Naive thymus-derived CD8-positive, alpha-beta T cell (primary cell): ENCODE data around the gene QTRT2. TPM values are rescaled to one million over a fixed set of nuclear protein-coding genes. Genes with fewer than 3 reads are reported as not detected.

ENCODE experiments used
- ATAC-seq, 2 donors: fragments of 150-1000 bp; cut with Tn5 transposase in 1 of 2; sonication (Bioruptor Pico), chemical (Tn5 transposase) in 1 of 2; 1 replicate in 1 of 2; 2 replicates in 1 of 2; pipeline ENCODE4 v1.10.0; 2021; ENCODE audit warnings: mild to moderate bottlenecking in 2 of 2, moderate library complexity in 2 of 2
- POLR2A ChIA-PET: fragments of 350-600 bp; sonication (Branson Sonifier 250); formaldehyde crosslinking; loops from one replicate; lab custom pipeline; 2021; ENCODE audit warnings: antibody characterized with exemption; lab: Charles Lee
- DNase-seq, 10 donors: peaks; one replicate each; pipeline versions ENCODE4 v3.0.0 to v3.0.0-alpha.2; 2020 to 2022
- H3K27ac Mint-ChIP-seq, 10 donors: one replicate each; pipeline ENCODE4 v1.8.0; 2020 to 2022; ENCODE audit warnings: mild to moderate bottlenecking in 10 of 10, mixed read lengths in 10 of 10, moderate library complexity in 4 of 10, inconsistent platforms in 1 of 10
- H3K27me3 Mint-ChIP-seq, 5 donors: one replicate each; pipeline ENCODE4 v1.8.0; 2021 to 2022; ENCODE audit warnings: mixed read lengths in 5 of 5
- H3K36me3 Mint-ChIP-seq, 3 donors: one replicate each; pipeline ENCODE4 v1.8.0; 2020 to 2022; ENCODE audit warnings: mixed read lengths in 3 of 3, mild to moderate bottlenecking in 2 of 3, inconsistent platforms in 1 of 3
- H3K4me1 Mint-ChIP-seq, 4 donors: one replicate each; pipeline ENCODE4 v1.8.0; 2021 to 2022; ENCODE audit warnings: mixed read lengths in 4 of 4
- H3K4me3 Mint-ChIP-seq, 10 donors: one replicate each; pipeline ENCODE4 v1.8.0; 2020 to 2022; ENCODE audit warnings: mild to moderate bottlenecking in 10 of 10, mixed read lengths in 10 of 10, moderate library complexity in 6 of 10, inconsistent platforms in 1 of 10
- H3K9me3 Mint-ChIP-seq, 9 donors: one replicate each; pipeline ENCODE4 v1.8.0; 2020 to 2022; ENCODE audit warnings: mixed read lengths in 9 of 9, mild to moderate bottlenecking in 3 of 9, inconsistent platforms in 1 of 9, moderate library complexity in 1 of 9
- polyA plus RNA-seq, 3 donors: library from polyadenylated mRNA; unstranded; fragments of 300-500 nt; fragmentation: Illumina TruSeq; gene quantifications; one replicate each; pipeline ENCODE4 v1.2.3, GENCODE V29; 2021
- total RNA-seq, 8 experiments: library from RNA in 2 of 8; stranded (reverse) in 2 of 8; gene quantifications; one replicate each; pipeline ENCODE4 v1.2.3 and lab custom pipeline; 2021 to 2026

QTRT2 gene
- total and polyA plus RNA-seq, 5 experiments from 2014 or later: 8.1 to 36.3 (median 12.9) TPM

GRCh38 chr3:114035896-114036295 lies 20.6 kb upstream of the QTRT2 start:
- DNase-seq (no peak), ATAC-seq (no peak)
- H3K27ac Mint-ChIP-seq: no peak overlapping the region
- no peaks in the 10 kb centered on the region for H3K4me1 Mint-ChIP-seq
- peaks cover 10 to 37% (median 19%) of the 10 kb centered on the region in 3 donors for H3K36me3 Mint-ChIP-seq
- POLR2A ChIA-PET: no interaction called here
- no peak overlapping the region for H3K4me3 Mint-ChIP-seq
- no peaks in the 10 kb centered on the region for H3K27me3 Mint-ChIP-seq
- H3K9me3 Mint-ChIP-seq: no peaks in the 10 kb centered on the region

- Mint-ChIP-seq H3K4me3 (no peak overlapping the region), H3K9me3 (no peaks in the 10 kb centered on the region), H3K4me1 (peaks cover 0 to 2% (median under 1%) of the 10 kb centered on the region in 4 donors), H3K36me3 (peaks cover 0 to 10% (median 7%) of the 10 kb centered on the region in 3 donors), H3K27me3 (peaks cover 0 to 3% (median 0%) of the 10 kb centered on the region in 5 donors), H3K27ac (peak overlapping the region in 1 of 10 donors; percentile 8)
- POLR2A ChIA-PET: no interaction called here
- ATAC-seq (no peak), DNase-seq (no peak)
Measured at GRCh38 chr3:114043205-114043604, 13.3 kb upstream of the QTRT2 start.

GRCh38 chr3:114052216-114052615 lies 4.3 kb upstream of the QTRT2 start:
- Mint-ChIP-seq H3K36me3 (peaks cover 0 to 2% (median 0%) of the 10 kb centered on the region in 3 donors), H3K4me1 (peaks cover 7 to 20% (median 17%) of the 10 kb centered on the region in 4 donors), H3K9me3 (no peaks in the 10 kb centered on the region), H3K4me3 (no peak overlapping the region), H3K27me3 (peaks cover 0 to 4% (median 2%) of the 10 kb centered on the region in 5 donors), H3K27ac (no peak overlapping the region)
- DNase-seq (no peak), ATAC-seq (no peak)
- POLR2A ChIA-PET: no interaction called here

GRCh38 chr3:114057011-114057347 lies 442 bp downstream of the QTRT2 start:
- Mint-ChIP-seq H3K4me1 (peaks cover 30 to 64% (median 57%) of the 10 kb centered on the region in 4 donors), H3K9me3 (no peaks in the 10 kb centered on the region), H3K27ac (peak overlapping the region; percentile 91 to 99 (median 96)), H3K27me3 (peaks cover 0 to 4% (median 0%) of the 10 kb centered on the region in 5 donors), H3K36me3 (peaks cover 0 to 16% (median 7%) of the 10 kb centered on the region in 3 donors), H3K4me3 (peak overlapping the region; percentile 90 to 99 (median 95))
- no peak for DNase-seq
- peak; percentile 1 to 2 for ATAC-seq
- POLR2A ChIA-PET: interaction anchor here (0.9 kb wide), 1 partner anchor 156 kb away, joined by 7 read pairs; no protein-coding TSS in a partner anchor

- Mint-ChIP-seq H3K4me1 (peaks cover 35 to 68% (median 61%) of the 10 kb centered on the region in 4 donors), H3K27ac (peak overlapping the region in 1 of 10 donors; percentile 84), H3K27me3 (peaks cover 0 to 4% (median 0%) of the 10 kb centered on the region in 5 donors), H3K9me3 (no peaks in the 10 kb centered on the region), H3K4me3 (peak overlapping the region; percentile 6 to 98 (median 60)), H3K36me3 (peaks cover 0 to 23% (median 7%) of the 10 kb centered on the region in 3 donors)
- DNase-seq (no peak), ATAC-seq (no peak)
- POLR2A ChIA-PET: no interaction called here
Measured at GRCh38 chr3:114058646-114059045, 2.1 kb downstream of the QTRT2 start.

GRCh38 chr3:114060906-114061655 lies 4.5 kb downstream of the QTRT2 start:
- Mint-ChIP-seq H3K9me3 (no peaks in the 10 kb centered on the region), H3K4me3 (no peak overlapping the region), H3K4me1 (peaks cover 35 to 62% (median 54%) of the 10 kb centered on the region in 4 donors), H3K27me3 (peaks cover 0 to 4% (median 0%) of the 10 kb centered on the region in 5 donors), H3K36me3 (peaks cover 6 to 45% (median 12%) of the 10 kb centered on the region in 3 donors), H3K27ac (peak overlapping the region in 1 of 10 donors; percentile 51)
- ATAC-seq (no peak), DNase-seq (no peak)
- POLR2A ChIA-PET: no interaction called here

GRCh38 chr3:114067804-114068203 lies 11.3 kb downstream of the QTRT2 start:
- no peak overlapping the region for H3K27ac Mint-ChIP-seq
- DNase-seq: no peak
- H3K36me3 Mint-ChIP-seq: peaks cover 6 to 77% (median 24%) of the 10 kb centered on the region in 3 donors

GRCh38 chr3:114068336-114068735 lies 11.8 kb downstream of the QTRT2 start:
- H3K27ac Mint-ChIP-seq: no peak overlapping the region
- POLR2A ChIA-PET: no interaction called here
- DNase-seq: no peak
- H3K4me3 Mint-ChIP-seq: no peak overlapping the region
- H3K9me3 Mint-ChIP-seq: no peaks in the 10 kb centered on the region
- ATAC-seq: no peak
- H3K4me1 Mint-ChIP-seq: peaks cover 0 to 11% (median 9%) of the 10 kb centered on the region in 4 donors
- no peaks in the 10 kb centered on the region for H3K27me3 Mint-ChIP-seq
- peaks cover 6 to 81% (median 24%) of the 10 kb centered on the region in 3 donors for H3K36me3 Mint-ChIP-seq

More at GRCh38 chr3:114067804-114068203, 11.3 kb downstream of the QTRT2 start:
- ATAC-seq: no peak
- Mint-ChIP-seq H3K27me3 (no peaks in the 10 kb centered on the region), H3K9me3 (no peaks in the 10 kb centered on the region), H3K4me1 (peaks cover 2 to 13% (median 10%) of the 10 kb centered on the region in 4 donors), H3K4me3 (no peak overlapping the region)
- POLR2A ChIA-PET: no interaction called here

GRCh38 chr3:114071786-114072185 lies 15.2 kb downstream of the QTRT2 start:
- DNase-seq (no peak), ATAC-seq (no peak)
- Mint-ChIP-seq H3K36me3 (peaks cover 5 to 86% (median 33%) of the 10 kb centered on the region in 3 donors), H3K4me1 (peaks cover 0 to 11% (median 5%) of the 10 kb centered on the region in 4 donors), H3K27me3 (no peaks in the 10 kb centered on the region), H3K9me3 (no peaks in the 10 kb centered on the region), H3K4me3 (no peak overlapping the region), H3K27ac (no peak overlapping the region)
- POLR2A ChIA-PET: no interaction called here

- no peak for DNase-seq
- H3K36me3 Mint-ChIP-seq: peaks cover 11 to 100% (median 53%) of the 10 kb centered on the region in 3 donors
- no peaks in the 10 kb centered on the region for H3K27me3 Mint-ChIP-seq
- POLR2A ChIA-PET: no interaction called here
- no peak overlapping the region for H3K4me3 Mint-ChIP-seq
- H3K27ac Mint-ChIP-seq: peak overlapping the region in 1 of 10 donors; percentile 51
- peaks cover 0 to 7% (median 1%) of the 10 kb centered on the region in 4 donors for H3K4me1 Mint-ChIP-seq
- H3K9me3 Mint-ChIP-seq: no peaks in the 10 kb centered on the region
- no peak for ATAC-seq
Measured at GRCh38 chr3:114076711-114077110, 20.2 kb downstream of the QTRT2 start.

GRCh38 chr3:114078126-114078525 lies 21.6 kb downstream of the QTRT2 start:
- H3K36me3 Mint-ChIP-seq: peaks cover 15 to 100% (median 62%) of the 10 kb centered on the region in 3 donors
- peaks cover 0 to 4% (median 1%) of the 10 kb centered on the region in 4 donors for H3K4me1 Mint-ChIP-seq
- POLR2A ChIA-PET: interaction anchor here (0.7 kb wide), 1 partner anchor 156 kb away, joined by 3 read pairs; no protein-coding TSS in a partner anchor
- DNase-seq: no peak
- no peak overlapping the region for H3K4me3 Mint-ChIP-seq
- no peak for ATAC-seq
- no peaks in the 10 kb centered on the region for H3K9me3 Mint-ChIP-seq
- H3K27ac Mint-ChIP-seq: peak overlapping the region in 1 of 10 donors; percentile 19
- no peaks in the 10 kb centered on the region for H3K27me3 Mint-ChIP-seq

GRCh38 chr3:114079761-114080160 lies 23.2 kb downstream of the QTRT2 start:
- Mint-ChIP-seq H3K27me3 (no peaks in the 10 kb centered on the region), H3K36me3 (peaks cover 21 to 100% (median 66%) of the 10 kb centered on the region in 3 donors), H3K27ac (no peak overlapping the region), H3K9me3 (no peaks in the 10 kb centered on the region), H3K4me3 (no peak overlapping the region), H3K4me1 (no peaks in the 10 kb centered on the region)
- ATAC-seq (no peak), DNase-seq (no peak)
- POLR2A ChIA-PET: no interaction called here

- Mint-ChIP-seq H3K27ac (no peak overlapping the region), H3K36me3 (peaks cover 21 to 100% (median 68%) of the 10 kb centered on the region in 3 donors), H3K9me3 (no peaks in the 10 kb centered on the region), H3K4me3 (no peak overlapping the region), H3K4me1 (no peaks in the 10 kb centered on the region), H3K27me3 (no peaks in the 10 kb centered on the region)
- no peak for ATAC-seq
- POLR2A ChIA-PET: no interaction called here
- no peak for DNase-seq
Measured at GRCh38 chr3:114080201-114080600, 23.7 kb downstream of the QTRT2 start.
